ENCODE results near the gene NEURL3. TPM values are rescaled to one million over a fixed set of nuclear protein-coding genes. Genes with fewer than 3 reads are reported as not detected.

Gene NEURL3
- total RNA-seq, 1 donor from 2014 or later = 0.29 TPM

DNA sequence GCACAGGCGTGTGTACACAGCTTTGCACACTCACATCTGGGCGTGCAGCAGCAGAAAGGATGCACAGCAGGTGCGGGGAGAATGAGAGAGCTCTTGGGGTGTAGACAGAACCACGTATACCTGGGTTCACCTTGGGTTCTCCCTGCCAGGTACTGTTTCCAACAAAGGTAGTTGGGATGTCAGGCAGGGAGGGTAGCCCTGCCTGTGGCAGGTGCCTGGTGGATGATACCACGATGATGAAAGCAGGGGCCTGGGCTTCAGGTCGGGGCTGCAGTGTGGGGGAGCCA is 24.9 kb upstream of the NEURL3 start:
- H3K4me1 ChIP-seq = peaks cover 68% of the 10 kb centered on the region
- no peaks in the 10 kb centered on the region for H3K27me3 ChIP-seq
- ATAC-seq = no peak
- DNase-seq = peak; percentile 42
- H3K4me3 ChIP-seq = no peak overlapping the region
- TF ChIP-seq CTCF (IDR thresholded peaks at IDR 0.05) = no peak
- no peaks in the 10 kb centered on the region for H3K9me3 ChIP-seq
- no peaks in the 10 kb centered on the region for H3K36me3 ChIP-seq
- intact Hi-C loops (cut with DNase I) = no loop called here
- no peak overlapping the region for H3K27ac ChIP-seq

DNA sequence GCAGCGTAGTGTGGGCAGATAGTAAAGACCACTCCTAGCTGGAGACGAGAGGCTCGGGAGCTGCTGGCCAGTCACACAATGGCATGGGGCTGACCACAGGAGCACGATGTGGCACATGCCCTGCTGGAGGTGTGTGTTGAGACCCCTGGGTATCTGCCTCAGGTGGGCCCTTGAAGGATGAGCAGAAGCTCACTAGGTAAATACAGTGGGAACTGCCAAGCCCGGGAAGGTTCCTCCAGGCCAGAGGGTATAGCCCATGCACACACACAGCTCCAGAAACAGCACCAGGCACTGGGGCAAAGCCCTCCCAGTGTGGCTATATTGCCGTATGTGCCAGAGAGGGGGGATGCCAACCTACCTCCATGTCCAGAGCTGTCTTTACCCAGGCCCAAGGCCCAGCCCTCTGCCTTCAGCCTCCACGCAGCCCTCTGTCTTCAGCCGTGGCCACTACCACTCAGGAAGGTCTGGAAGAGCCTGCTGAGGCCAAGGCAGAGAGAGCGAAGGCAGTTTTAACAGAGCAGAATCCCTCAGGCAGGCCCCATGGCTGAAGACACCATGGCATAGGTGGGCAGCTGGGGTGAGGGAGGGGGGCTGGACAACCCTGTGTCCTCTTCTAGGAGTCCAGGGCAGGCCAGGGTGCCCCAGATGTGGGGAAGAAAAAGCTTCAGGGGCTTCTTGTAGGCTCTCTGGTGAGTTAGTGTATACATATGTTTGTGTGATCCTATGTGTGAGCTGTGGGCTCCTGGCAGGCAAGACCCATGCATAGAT is 24.4 kb upstream of the NEURL3 start:
- H3K4me3 ChIP-seq = no peak overlapping the region
- intact Hi-C loops (cut with DNase I) = no loop called here
- peaks cover 63% of the 10 kb centered on the region for H3K4me1 ChIP-seq
- no peaks in the 10 kb centered on the region for H3K27me3 ChIP-seq
- no peaks in the 10 kb centered on the region for H3K9me3 ChIP-seq
- peak overlapping the region; percentile 86 for H3K27ac ChIP-seq
- H3K36me3 ChIP-seq = no peaks in the 10 kb centered on the region
- DNase-seq (peak; percentile 55), ATAC-seq (no peak)
- no peak for TF ChIP-seq CTCF (IDR thresholded peaks at IDR 0.05)

DNA sequence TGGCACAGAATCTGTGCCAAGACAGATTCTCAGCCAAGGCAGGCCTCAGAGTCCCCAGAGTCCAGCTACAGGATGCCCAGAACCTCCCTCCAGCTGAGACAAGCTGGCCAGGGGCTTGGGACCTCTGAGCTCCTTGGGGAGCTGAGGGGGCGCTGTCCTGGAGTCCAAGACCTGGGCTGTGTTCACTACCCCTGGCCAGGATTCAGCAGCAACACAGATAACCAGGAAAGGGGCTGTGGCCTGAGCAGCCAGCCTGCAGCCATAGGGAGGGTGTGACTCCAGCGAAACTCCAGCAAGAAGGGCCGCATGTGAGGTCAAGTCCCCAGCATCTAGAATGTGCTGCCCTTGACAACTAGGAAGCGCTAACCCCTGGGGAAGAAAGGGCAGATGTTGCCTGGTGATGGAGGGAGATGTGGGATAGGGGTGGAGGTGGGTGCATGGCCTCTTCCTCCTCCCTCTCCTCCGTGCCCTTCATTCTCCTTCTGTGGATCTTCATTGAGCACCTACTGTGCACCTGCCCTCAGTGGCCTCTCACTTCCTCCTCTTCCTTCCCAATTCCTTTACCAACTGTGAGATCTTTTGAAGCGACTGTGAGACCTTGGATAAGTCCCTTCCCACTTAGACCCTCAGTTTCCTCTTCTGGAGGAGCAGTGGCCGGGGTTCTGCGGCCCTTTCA is 23.7 kb upstream of the NEURL3 start:
- Histone ChIP-seq H3K9me3 (no peaks in the 10 kb centered on the region), H3K27me3 (no peaks in the 10 kb centered on the region), H3K36me3 (no peaks in the 10 kb centered on the region), H3K4me3 (peak overlapping the region; percentile 61), H3K27ac (peak overlapping the region; percentile 86), H3K4me1 (peaks cover 56% of the 10 kb centered on the region)
- DNase-seq = peak; percentile 65
- intact Hi-C loops (cut with DNase I) = no loop called here
- no peak for TF ChIP-seq CTCF (IDR thresholded peaks at IDR 0.05)
- ATAC-seq = no peak

DNA sequence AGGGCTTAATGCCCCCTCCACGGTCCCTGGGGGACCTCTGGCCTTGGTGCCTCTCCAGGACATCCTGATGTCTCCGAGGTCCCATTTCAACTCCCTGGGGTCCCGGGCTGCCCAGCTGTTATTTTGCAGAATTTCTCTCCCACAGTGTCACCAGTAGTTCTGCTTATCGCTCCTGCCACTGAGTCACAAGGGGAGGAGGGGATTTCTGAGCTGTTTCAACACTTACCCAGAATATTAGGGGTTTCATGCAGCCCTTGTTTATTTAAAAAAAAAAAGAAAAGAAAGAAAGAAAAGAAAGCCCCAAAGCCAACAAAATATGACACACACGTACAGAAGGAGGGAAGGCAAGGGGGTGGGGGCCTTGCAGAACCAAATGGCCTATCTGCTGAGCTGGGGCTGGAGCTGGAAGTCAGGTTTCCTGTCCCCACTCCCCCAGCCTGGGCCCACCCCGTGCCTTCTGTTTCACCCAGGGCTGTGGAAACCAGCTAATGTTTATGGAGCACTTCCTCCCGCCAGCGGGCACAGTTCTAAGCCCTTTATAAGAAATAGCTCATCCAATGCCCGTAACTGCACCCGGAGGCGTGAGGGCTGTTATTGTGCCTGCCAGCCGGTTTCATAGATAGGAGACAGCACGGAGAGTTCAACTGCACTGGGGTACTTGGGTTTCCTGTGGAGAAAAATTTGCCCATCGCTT is 23.0 kb upstream of the NEURL3 start:
- Histone ChIP-seq H3K4me1 (peaks cover 49% of the 10 kb centered on the region), H3K27ac (peak overlapping the region; percentile 86), H3K27me3 (no peaks in the 10 kb centered on the region), H3K36me3 (no peaks in the 10 kb centered on the region), H3K9me3 (no peaks in the 10 kb centered on the region), H3K4me3 (peak overlapping the region; percentile 61)
- intact Hi-C loops (cut with DNase I) = no loop called here
- no peak for TF ChIP-seq CTCF (IDR thresholded peaks at IDR 0.05)
- ATAC-seq (peak; percentile 35), DNase-seq (peak; percentile 73)

DNA sequence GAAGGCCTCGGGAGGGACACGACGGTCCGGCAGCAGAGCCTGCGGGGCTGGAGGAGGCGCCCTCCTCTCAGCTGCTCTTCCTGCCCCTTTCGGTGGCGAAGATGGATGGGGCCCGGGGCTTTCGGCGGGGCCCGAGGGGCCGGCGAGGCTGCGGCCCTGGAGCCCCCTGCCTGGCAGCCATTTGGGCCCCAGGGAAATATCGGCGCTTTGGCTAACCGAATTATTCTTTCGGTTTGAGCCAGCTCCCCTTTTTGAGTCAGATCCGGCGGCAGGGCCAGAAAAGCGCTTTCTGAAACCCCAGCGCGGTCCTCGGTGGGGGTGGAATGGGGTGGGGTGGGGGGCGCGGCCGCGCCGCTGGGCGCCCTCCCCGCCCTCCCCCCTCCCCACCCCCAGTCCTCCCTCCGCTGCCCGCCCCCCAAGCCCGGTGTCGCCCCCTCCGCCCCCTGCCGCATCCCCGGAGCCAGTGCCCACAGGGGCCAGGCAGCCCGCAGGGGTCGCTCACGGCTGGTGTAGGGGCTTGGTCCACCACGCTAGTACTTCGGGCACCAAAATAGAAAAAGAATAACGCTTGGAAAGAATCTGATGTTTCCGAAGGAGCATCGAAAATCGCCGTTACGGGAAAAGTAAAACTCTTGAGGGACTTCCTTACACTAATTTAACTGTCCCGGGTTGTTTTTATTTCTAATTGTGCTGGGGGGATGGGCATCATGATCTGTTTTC is 22.3 kb upstream of the NEURL3 start:
- TF ChIP-seq CTCF (IDR thresholded peaks at IDR 0.05) = peak; percentile 40
- no peaks in the 10 kb centered on the region for H3K27me3 ChIP-seq
- H3K27ac ChIP-seq = peak overlapping the region; percentile 86
- H3K4me1 ChIP-seq = peaks cover 42% of the 10 kb centered on the region
- H3K9me3 ChIP-seq = no peaks in the 10 kb centered on the region
- intact Hi-C loops (cut with DNase I) = no loop called here
- H3K4me3 ChIP-seq = peak overlapping the region; percentile 61
- no peaks in the 10 kb centered on the region for H3K36me3 ChIP-seq
- peak; percentile 72 for DNase-seq
- peak; percentile 17 for ATAC-seq

Measured in upper lobe of right lung (tissue), 1 donor.